Measurements from ENCODE around the gene TWNK. TPM values are rescaled to one million over a fixed set of nuclear protein-coding genes. Genes with fewer than 3 reads are reported as not detected.

The TWNK gene
- total and polyA plus RNA-seq, 10 of the 15 experiments (the other 5 are each of a cell fraction or from before 2014, with no cell fraction given): 13.6 to 32.8 (median 18.0) TPM

GRCh38 chr10:101005361-101005760, 18.0 kb downstream of the TWNK start:
- BruUV-seq (replicated peaks): no TSS peak
- Histone ChIP-seq H3K36me3 (ENCODE audit: control insufficient read depth in 2 of 2, insufficient read depth in 2 of 2, low read length in 1 of 2) (peaks cover 0 to 2% of the 10 kb centered on the region in 2 experiments; a peak in 3 of 4 replicates), H3K4me3 (no peak overlapping the region), H4K20me1 (ENCODE audit: control insufficient read depth, insufficient read depth) (no peaks in the 10 kb centered on the region), H3K4me2 (ENCODE audit: control insufficient read depth, insufficient read depth) (no peak overlapping the region), H3K79me2 (ENCODE audit: control insufficient read depth, insufficient read depth, low read length) (no peaks in the 10 kb centered on the region), H3K9me3 (replicated peaks; ENCODE audit: control insufficient read depth, insufficient read depth, low read length) (no peaks in the 10 kb centered on the region), H3K4me1 (ENCODE audit: control insufficient read depth, insufficient read depth, low read length) (peaks cover 4% of the 10 kb centered on the region; the same call in 1 of the 2 replicates), H2AFZ (ENCODE audit: control insufficient read depth, low read depth, low read length) (no peak overlapping the region), H3K9ac (ENCODE audit: control insufficient read depth, insufficient read depth, low read length) (no peak overlapping the region), H3K27ac (ENCODE audit: control insufficient read depth, insufficient read depth) (no peak overlapping the region), H3K27me3 (replicated peaks in 1 of 2; ENCODE audit: control insufficient read depth in 2 of 2, insufficient read depth in 2 of 2, low read length in 1 of 2) (no peaks in the 10 kb centered on the region)
- in situ Hi-C loops (cut with MboI): no loop called here
- FAIRE-seq (no peak), ATAC-seq (no peak), DNase-seq (ENCODE audit: low read depth, low spot score) (no peak)
- SMC1A ChIA-PET (ENCODE audit: uncharacterized antibody, unreplicated experiment): interaction anchor here (0.7 kb wide), 1 partner anchor 134 kb away, joined by 3 read pairs; no protein-coding TSS in a partner anchor
- CTCF ChIA-PET: interaction anchor here (0.6 to 2.5 kb wide), 3 partner anchors 11 to 943 kb away, joined by 3 to 8 read pairs (median 4); partner anchors contain the start of genes PDZD7 and SFXN3
- POLR2A ChIA-PET: no interaction called here
- intact Hi-C loops (cut with micrococcal nuclease; ENCODE audit: unreplicated experiment): no loop called here
- RAD21 ChIA-PET (ENCODE audit: unreplicated experiment): interaction anchor here (1.5 kb wide), 1 partner anchor 9 kb away, joined by 5 read pairs; no protein-coding TSS in a partner anchor
- 95% methylated on average over 23 of the region's 23 CpGs for WGBS (ENCODE audit: insufficient coverage, insufficient replicate concordance, low lambda C conversion rate, missing lambda C conversion rate)
- TF ChIP-seq ZBTB11 (CRISPR knock-in tag; IDR thresholded peaks at IDR 0.05): no peak
- no peak for TF ChIP-seq JUNB (IDR thresholded peaks at IDR 0.05)
- no peak for TF ChIP-seq ZNF592 (IDR thresholded peaks at IDR 0.05)
- TF ChIP-seq, protein P1, sequence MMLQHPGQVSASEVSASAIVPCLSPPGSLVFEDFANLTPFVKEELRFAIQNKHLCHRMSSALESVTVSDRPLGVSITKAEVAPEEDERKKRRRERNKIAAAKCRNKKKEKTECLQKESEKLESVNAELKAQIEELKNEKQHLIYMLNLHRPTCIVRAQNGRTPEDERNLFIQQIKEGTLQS (IDR thresholded peaks at IDR 0.05; ENCODE audit: borderline replicate concordance, extremely low read depth, low read depth, low read length): no peak
- no peak for TF ChIP-seq DPF2 (IDR thresholded peaks at IDR 0.05)
- TF ChIP-seq RUNX3 (IDR thresholded peaks at IDR 0.05; ENCODE audit: low read length): no peak
- no peak for TF ChIP-seq ZNF217 (IDR thresholded peaks at IDR 0.05)
- no peak for TF ChIP-seq IRF4 (IDR thresholded peaks at IDR 0.05; ENCODE audit: low read depth, low read length)
- TF ChIP-seq SRF (IDR thresholded peaks at IDR 0.05; ENCODE audit: low read depth in 2 of 2, low read length in 2 of 2): no peak
- TF ChIP-seq, protein P2, sequence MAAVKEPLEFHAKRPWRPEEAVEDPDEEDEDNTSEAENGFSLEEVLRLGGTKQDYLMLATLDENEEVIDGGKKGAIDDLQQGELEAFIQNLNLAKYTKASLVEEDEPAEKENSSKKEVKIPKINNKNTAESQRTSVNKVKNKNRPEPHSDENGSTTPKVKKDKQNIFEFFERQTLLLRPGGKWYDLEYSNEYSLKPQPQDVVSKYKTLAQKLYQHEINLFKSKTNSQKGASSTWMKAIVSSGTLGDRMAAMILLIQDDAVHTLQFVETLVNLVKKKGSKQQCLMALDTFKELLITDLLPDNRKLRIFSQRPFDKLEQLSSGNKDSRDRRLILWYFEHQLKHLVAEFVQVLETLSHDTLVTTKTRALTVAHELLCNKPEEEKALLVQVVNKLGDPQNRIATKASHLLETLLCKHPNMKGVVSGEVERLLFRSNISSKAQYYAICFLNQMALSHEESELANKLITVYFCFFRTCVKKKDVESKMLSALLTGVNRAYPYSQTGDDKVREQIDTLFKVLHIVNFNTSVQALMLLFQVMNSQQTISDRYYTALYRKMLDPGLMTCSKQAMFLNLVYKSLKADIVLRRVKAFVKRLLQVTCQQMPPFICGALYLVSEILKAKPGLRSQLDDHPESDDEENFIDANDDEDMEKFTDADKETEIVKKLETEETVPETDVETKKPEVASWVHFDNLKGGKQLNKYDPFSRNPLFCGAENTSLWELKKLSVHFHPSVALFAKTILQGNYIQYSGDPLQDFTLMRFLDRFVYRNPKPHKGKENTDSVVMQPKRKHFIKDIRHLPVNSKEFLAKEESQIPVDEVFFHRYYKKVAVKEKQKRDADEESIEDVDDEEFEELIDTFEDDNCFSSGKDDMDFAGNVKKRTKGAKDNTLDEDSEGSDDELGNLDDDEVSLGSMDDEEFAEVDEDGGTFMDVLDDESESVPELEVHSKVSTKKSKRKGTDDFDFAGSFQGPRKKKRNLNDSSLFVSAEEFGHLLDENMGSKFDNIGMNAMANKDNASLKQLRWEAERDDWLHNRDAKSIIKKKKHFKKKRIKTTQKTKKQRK (IDR thresholded peaks at IDR 0.05; ENCODE audit: low read depth, low read length): no peak
- no peak for TF ChIP-seq CBFB (IDR thresholded peaks at IDR 0.05; ENCODE audit: low read depth)
- TF ChIP-seq TBL1XR1 (IDR thresholded peaks at IDR 0.05; ENCODE audit: low read depth, low read length): no peak
- no peak for TF ChIP-seq BACH1 (IDR thresholded peaks at IDR 0.05; ENCODE audit: borderline replicate concordance)
